Measurements from ENCODE around the gene WNK1.

The WNK1 gene

GRCh38 chr12:750366-751191 lies 1.8 kb upstream of the WNK1 start:
- ChIA-PET CTCF (interaction anchor here (0.6 to 6.4 kb wide), 44 partner anchors 9 to 296 kb away, joined by 3 to 65 read pairs (median 4); partner anchors contain the start of genes NINJ2 and RAD52), POLR2A (interaction anchor here (0.6 to 3.3 kb wide), 12 partner anchors 9 to 256 kb away, joined by 3 to 26 read pairs (median 3); partner anchors contain the start of gene RAD52)
- peak overlapping the region; percentile 77 for H3K27ac ChIP-seq (ENCODE audit: extremely low read depth, low read depth, low read length)
- H3K4me3 ChIP-seq (ENCODE audit: low read depth, low read length), result peak overlapping the region; percentile 44
- peaks cover 0 to 10% of the 10 kb centered on the region in 2 experiments; a peak in 1 of 3 replicates for H3K36me3 ChIP-seq (ENCODE audit: control insufficient read depth in 2 of 2, insufficient read depth in 1 of 2, low read length in 2 of 2)
- H3K9me3 ChIP-seq (ENCODE audit: control insufficient read depth, insufficient read depth, low read depth, low read length), result no peaks in the 10 kb centered on the region
- no peaks in the 10 kb centered on the region; the same call in 1 of the 2 replicates for H3K4me1 ChIP-seq (ENCODE audit: control insufficient read depth, insufficient read depth, low read length)
- TF ChIP-seq ZNF335 (tag by site-specific recombination; conservative IDR thresholded peaks at IDR 0.05) (peak; percentile 53; the same call in 1 of the 2 replicates), SCRT2 (tag by site-specific recombination; IDR thresholded peaks at IDR 0.05) (peak; percentile 76), SCRT1 (tag by site-specific recombination; IDR thresholded peaks at IDR 0.05; ENCODE audit: borderline replicate concordance) (0 out of 2 replicates have a peak, but pooled peaks have one; percentile 47), ZNF10 (tag by site-specific recombination; IDR thresholded peaks at IDR 0.05) (peak; percentile 19; the same call in 1 of the 2 replicates), ZNF366 (tag by site-specific recombination; conservative IDR thresholded peaks at IDR 0.05) (no peak), ZNF664 (tag by site-specific recombination; IDR thresholded peaks at IDR 0.05) (peak; percentile 56; the same call in 1 of the 2 replicates)
- TF ChIP-seq, protein P1, sequence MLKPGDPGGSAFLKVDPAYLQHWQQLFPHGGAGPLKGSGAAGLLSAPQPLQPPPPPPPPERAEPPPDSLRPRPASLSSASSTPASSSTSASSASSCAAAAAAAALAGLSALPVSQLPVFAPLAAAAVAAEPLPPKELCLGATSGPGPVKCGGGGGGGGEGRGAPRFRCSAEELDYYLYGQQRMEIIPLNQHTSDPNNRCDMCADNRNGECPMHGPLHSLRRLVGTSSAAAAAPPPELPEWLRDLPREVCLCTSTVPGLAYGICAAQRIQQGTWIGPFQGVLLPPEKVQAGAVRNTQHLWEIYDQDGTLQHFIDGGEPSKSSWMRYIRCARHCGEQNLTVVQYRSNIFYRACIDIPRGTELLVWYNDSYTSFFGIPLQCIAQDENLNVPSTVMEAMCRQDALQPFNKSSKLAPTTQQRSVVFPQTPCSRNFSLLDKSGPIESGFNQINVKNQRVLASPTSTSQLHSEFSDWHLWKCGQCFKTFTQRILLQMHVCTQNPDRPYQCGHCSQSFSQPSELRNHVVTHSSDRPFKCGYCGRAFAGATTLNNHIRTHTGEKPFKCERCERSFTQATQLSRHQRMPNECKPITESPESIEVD (tag by site-specific recombination; IDR thresholded peaks at IDR 0.05), result peak; percentile 51; the same call in 1 of the 2 replicates
- TF ChIP-seq, protein P2, sequence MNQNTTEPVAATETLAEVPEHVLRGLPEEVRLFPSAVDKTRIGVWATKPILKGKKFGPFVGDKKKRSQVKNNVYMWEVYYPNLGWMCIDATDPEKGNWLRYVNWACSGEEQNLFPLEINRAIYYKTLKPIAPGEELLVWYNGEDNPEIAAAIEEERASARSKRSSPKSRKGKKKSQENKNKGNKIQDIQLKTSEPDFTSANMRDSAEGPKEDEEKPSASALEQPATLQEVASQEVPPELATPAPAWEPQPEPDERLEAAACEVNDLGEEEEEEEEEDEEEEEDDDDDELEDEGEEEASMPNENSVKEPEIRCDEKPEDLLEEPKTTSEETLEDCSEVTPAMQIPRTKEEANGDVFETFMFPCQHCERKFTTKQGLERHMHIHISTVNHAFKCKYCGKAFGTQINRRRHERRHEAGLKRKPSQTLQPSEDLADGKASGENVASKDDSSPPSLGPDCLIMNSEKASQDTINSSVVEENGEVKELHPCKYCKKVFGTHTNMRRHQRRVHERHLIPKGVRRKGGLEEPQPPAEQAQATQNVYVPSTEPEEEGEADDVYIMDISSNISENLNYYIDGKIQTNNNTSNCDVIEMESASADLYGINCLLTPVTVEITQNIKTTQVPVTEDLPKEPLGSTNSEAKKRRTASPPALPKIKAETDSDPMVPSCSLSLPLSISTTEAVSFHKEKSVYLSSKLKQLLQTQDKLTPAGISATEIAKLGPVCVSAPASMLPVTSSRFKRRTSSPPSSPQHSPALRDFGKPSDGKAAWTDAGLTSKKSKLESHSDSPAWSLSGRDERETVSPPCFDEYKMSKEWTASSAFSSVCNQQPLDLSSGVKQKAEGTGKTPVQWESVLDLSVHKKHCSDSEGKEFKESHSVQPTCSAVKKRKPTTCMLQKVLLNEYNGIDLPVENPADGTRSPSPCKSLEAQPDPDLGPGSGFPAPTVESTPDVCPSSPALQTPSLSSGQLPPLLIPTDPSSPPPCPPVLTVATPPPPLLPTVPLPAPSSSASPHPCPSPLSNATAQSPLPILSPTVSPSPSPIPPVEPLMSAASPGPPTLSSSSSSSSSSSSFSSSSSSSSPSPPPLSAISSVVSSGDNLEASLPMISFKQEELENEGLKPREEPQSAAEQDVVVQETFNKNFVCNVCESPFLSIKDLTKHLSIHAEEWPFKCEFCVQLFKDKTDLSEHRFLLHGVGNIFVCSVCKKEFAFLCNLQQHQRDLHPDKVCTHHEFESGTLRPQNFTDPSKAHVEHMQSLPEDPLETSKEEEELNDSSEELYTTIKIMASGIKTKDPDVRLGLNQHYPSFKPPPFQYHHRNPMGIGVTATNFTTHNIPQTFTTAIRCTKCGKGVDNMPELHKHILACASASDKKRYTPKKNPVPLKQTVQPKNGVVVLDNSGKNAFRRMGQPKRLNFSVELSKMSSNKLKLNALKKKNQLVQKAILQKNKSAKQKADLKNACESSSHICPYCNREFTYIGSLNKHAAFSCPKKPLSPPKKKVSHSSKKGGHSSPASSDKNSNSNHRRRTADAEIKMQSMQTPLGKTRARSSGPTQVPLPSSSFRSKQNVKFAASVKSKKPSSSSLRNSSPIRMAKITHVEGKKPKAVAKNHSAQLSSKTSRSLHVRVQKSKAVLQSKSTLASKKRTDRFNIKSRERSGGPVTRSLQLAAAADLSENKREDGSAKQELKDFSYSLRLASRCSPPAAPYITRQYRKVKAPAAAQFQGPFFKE (tag by site-specific recombination; IDR thresholded peaks at IDR 0.05; ENCODE audit: borderline replicate concordance), result no peak
- TF ChIP-seq, protein P3, sequence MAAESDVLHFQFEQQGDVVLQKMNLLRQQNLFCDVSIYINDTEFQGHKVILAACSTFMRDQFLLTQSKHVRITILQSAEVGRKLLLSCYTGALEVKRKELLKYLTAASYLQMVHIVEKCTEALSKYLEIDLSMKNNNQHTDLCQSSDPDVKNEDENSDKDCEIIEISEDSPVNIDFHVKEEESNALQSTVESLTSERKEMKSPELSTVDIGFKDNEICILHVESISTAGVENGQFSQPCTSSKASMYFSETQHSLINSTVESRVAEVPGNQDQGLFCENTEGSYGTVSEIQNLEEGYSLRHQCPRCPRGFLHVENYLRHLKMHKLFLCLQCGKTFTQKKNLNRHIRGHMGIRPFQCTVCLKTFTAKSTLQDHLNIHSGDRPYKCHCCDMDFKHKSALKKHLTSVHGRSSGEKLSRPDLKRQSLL (tag by site-specific recombination; IDR thresholded peaks at IDR 0.05), result 0 out of 2 replicates have a peak, but pooled peaks have one; percentile 18

- ChIA-PET POLR2A (interaction anchor here (0.6 to 3.3 kb wide), 18 partner anchors 10 to 353 kb away, joined by 3 to 26 read pairs (median 4); partner anchors contain the start of gene RAD52), CTCF (interaction anchor here (0.5 to 6.4 kb wide), 59 partner anchors 10 to 310 kb away, joined by 3 to 65 read pairs (median 4); partner anchors contain the start of genes NINJ2 and RAD52)
- peak overlapping the region; percentile 77 for H3K27ac ChIP-seq (ENCODE audit: extremely low read depth, low read depth, low read length)
- no peaks in the 10 kb centered on the region for H3K9me3 ChIP-seq (ENCODE audit: control insufficient read depth, insufficient read depth, low read depth, low read length)
- H3K36me3 ChIP-seq (ENCODE audit: control insufficient read depth in 2 of 2, insufficient read depth in 1 of 2, low read length in 2 of 2), result peaks cover 0 to 10% of the 10 kb centered on the region in 2 experiments; a peak in 1 of 3 replicates
- H3K4me3 ChIP-seq (ENCODE audit: low read depth, low read length), result peak overlapping the region; percentile 44
- H3K4me1 ChIP-seq (ENCODE audit: control insufficient read depth, insufficient read depth, low read length), result no peaks in the 10 kb centered on the region; the same call in 1 of the 2 replicates
- TF ChIP-seq ZNF747 (tag by site-specific recombination; IDR thresholded peaks at IDR 0.05) (no peak), KLF17 (tag by site-specific recombination; IDR thresholded peaks at IDR 0.05) (0 out of 2 replicates have a peak, but pooled peaks have one; percentile 69), ZNF624 (tag by site-specific recombination; IDR thresholded peaks at IDR 0.05) (no peak), YY2 (tag by site-specific recombination; IDR thresholded peaks at IDR 0.05) (0 out of 2 replicates have a peak, but pooled peaks have one; percentile 29), SCRT2 (tag by site-specific recombination; IDR thresholded peaks at IDR 0.05) (no peak; the same call in 1 of the 2 replicates), EGR2 (tag by site-specific recombination; IDR thresholded peaks at IDR 0.05; ENCODE audit: low read depth) (no peak), ZNF354C (tag by site-specific recombination; IDR thresholded peaks at IDR 0.05; ENCODE audit: borderline replicate concordance, low read depth) (no peak), ZNF654 (tag by site-specific recombination; IDR thresholded peaks at IDR 0.05; ENCODE audit: low read depth) (peak; percentile 27)
- TF ChIP-seq, protein P4, sequence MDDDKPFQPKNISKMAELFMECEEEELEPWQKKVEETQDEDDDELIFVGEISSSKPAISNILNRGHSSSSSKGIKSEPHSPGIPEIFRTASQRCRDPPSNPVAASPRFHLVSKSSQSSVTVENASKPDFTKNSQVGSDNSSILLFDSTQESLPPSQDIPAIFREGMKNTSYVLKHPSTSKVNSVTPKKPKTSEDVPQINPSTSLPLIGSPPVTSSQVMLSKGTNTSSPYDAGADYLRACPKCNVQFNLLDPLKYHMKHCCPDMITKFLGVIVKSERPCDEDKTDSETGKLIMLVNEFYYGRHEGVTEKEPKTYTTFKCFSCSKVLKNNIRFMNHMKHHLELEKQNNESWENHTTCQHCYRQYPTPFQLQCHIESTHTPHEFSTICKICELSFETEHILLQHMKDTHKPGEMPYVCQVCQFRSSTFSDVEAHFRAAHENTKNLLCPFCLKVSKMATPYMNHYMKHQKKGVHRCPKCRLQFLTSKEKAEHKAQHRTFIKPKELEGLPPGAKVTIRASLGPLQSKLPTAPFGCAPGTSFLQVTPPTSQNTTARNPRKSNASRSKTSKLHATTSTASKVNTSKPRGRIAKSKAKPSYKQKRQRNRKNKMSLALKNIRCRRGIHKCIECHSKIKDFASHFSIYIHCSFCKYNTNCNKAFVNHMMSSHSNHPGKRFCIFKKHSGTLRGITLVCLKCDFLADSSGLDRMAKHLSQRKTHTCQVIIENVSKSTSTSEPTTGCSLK (tag by site-specific recombination; IDR thresholded peaks at IDR 0.05), result no peak
Measured at GRCh38 chr12:751192-751998, 984 bp upstream of the WNK1 start.

All from HEK293 (cell line).